HL-60 (cell line): ENCODE data around the gene ATXN2.

Experiments used
- DNase-seq, 2 experiments: peaks; one replicate each; pipeline ENCODE4 v3.0.0-alpha.2; 2010 to 2020; ENCODE audit warnings: low read depth in 1 of 2, low spot score in 1 of 2
- H3K27ac ChIP-seq: fragments of 250-450 bp; sonication (Bioruptor Pico); replicated peaks from 2 replicates; pipeline ENCODE4 v1.5.1; 2020; ENCODE audit warnings: mild to moderate bottlenecking, moderate library complexity
- H3K27me3 ChIP-seq: fragments of 250-450 bp; sonication (Bioruptor Pico); 2 replicates; pipeline ENCODE4 v1.5.1; 2021; ENCODE audit warnings: mild to moderate bottlenecking, moderate library complexity; ENCODE audit not compliant: insufficient read depth, poor library complexity, severe bottlenecking
- H3K4me3 ChIP-seq: replicated peaks from 2 replicates; pipeline ENCODE4 v1.5.1; 2011; ENCODE audit warnings: mild to moderate bottlenecking, control low read depth, low read length; ENCODE audit not compliant: insufficient read depth
- CTCF ChIP-seq: IDR thresholded peaks from one replicate; pipeline ENCODE4 v1.5.1; 2011; ENCODE audit warnings: low read length, control low read depth, inconsistent platforms; ENCODE audit not compliant: insufficient read depth
- GABPA ChIP-seq: IDR thresholded peaks from 2 replicates; pipeline ENCODE4 v1.6.1; 2012; ENCODE audit warnings: low read depth
- POLR2AphosphoS5 ChIP-seq: IDR thresholded peaks from 2 replicates; pipeline ENCODE4 v1.6.1; 2012; ENCODE audit warnings: low read depth
- REST ChIP-seq: IDR thresholded peaks from 2 replicates; pipeline ENCODE4 v1.6.1; 2012; ENCODE audit warnings: low read depth; ENCODE audit not compliant: insufficient replicate concordance
- SPI1 ChIP-seq: IDR thresholded peaks from 2 replicates; pipeline ENCODE4 v1.6.1; 2012; ENCODE audit warnings: low read depth, mild to moderate bottlenecking, borderline replicate concordance

The ATXN2 gene

GRCh38 chr12:111488798-111489197, 110.3 kb downstream of the ATXN2 start:
- TF ChIP-seq REST (no peak), POLR2AphosphoS5 (no peak), CTCF (no peak), GABPA (no peak), SPI1 (no peak)
- Histone ChIP-seq H3K27me3 (no peaks in the 10 kb centered on the region), H3K4me3 (no peak overlapping the region), H3K27ac (no peak overlapping the region)
- DNase-seq, result no peak

GRCh38 chr12:111488271-111488670, 110.8 kb downstream of the ATXN2 start:
- no peak overlapping the region for H3K4me3 ChIP-seq
- DNase-seq, result no peak

GRCh38 chr12:111482462-111482861, 116.7 kb downstream of the ATXN2 start:
- no peak for DNase-seq
- no peak overlapping the region for H3K27ac ChIP-seq
- H3K4me3 ChIP-seq, result no peak overlapping the region
- no peak for TF ChIP-seq SPI1
- no peak for TF ChIP-seq REST
- TF ChIP-seq GABPA, result no peak
- TF ChIP-seq POLR2AphosphoS5, result no peak
- TF ChIP-seq CTCF, result no peak
- H3K27me3 ChIP-seq, result no peaks in the 10 kb centered on the region

More at GRCh38 chr12:111488271-111488670, 110.8 kb downstream of the ATXN2 start:
- Histone ChIP-seq H3K27ac (no peak overlapping the region), H3K27me3 (no peaks in the 10 kb centered on the region)
- TF ChIP-seq POLR2AphosphoS5 (no peak), REST (no peak), GABPA (no peak), SPI1 (no peak), CTCF (no peak)
